Tibial nerve (tissue), 4 donors: ENCODE measurements around the gene ELMOD1.

Source experiments
- CTCF ChIP-seq, 5 experiments: fragments of 200-600 bp in 3 of 5; fragments of 450-650 bp in 2 of 5; sonication (generic) in 3 of 5; IDR thresholded peaks; one replicate each; pipeline ENCODE4 v1.5.1; 2016 to 2019; ENCODE audit warnings: antibody characterized with exemption in 5 of 5, mild to moderate bottlenecking in 3 of 5, moderate library complexity in 2 of 5
- EP300 ChIP-seq, 2 donors: sonication (generic); formaldehyde crosslinking; IDR thresholded peaks; one replicate each; pipeline ENCODE4 v1.6.1; 2017; ENCODE audit warnings: antibody characterized with exemption in 2 of 2, mild to moderate bottlenecking in 1 of 2
- POLR2A ChIP-seq, 2 donors: fragments of 450-650 bp; IDR thresholded peaks; one replicate each; pipeline ENCODE4 v1.6.1; 2017; ENCODE audit warnings: antibody characterized with exemption in 2 of 2, mild to moderate bottlenecking in 2 of 2, moderate library complexity in 2 of 2

DNA sequence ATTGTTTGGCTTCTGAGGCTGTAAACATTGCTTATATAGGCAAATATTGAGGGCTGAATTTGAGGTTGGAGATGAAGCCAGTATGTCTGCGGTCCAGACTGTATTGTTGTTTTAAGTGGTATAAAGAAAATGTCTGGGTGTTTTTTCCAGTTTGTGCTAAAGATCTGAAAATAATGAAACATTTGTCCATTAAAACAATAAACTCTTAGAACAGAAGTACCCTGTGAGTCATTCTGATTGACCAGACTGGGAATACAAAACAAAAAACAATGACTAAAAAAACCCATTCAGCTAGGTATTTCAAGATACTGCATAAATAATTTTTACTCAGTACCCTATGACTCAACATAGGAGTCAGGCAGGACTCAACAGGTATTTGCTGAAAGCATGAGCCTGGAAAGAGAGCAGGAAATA, 45.8 kb upstream of the ELMOD1 start:
- TF ChIP-seq POLR2A (IDR thresholded peaks at IDR 0.05) (no peak), CTCF (IDR thresholded peaks at IDR 0.05) (no peak), EP300 (IDR thresholded peaks at IDR 0.05) (no peak)
